H9 (cell line): ENCODE data around the gene RPP30. TPM values are rescaled to one million over a fixed set of nuclear protein-coding genes. Genes with fewer than 3 reads are reported as not detected.

Experiments used
- DNase-seq: peaks from one replicate; pipeline ENCODE4 v3.0.0-alpha.2; 2017
- H2AFZ ChIP-seq: one replicate; pipeline ENCODE4 v1.6.1; 2013; ENCODE audit warnings: mild to moderate bottlenecking, low read length, control low read depth, moderate library complexity
- H2AK5ac ChIP-seq: 2 replicates; pipeline ENCODE4 v1.6.1; 2013; ENCODE audit warnings: low read length, control low read depth, mixed read lengths; ENCODE audit not compliant: insufficient read length
- H2BK120ac ChIP-seq: one replicate; pipeline ENCODE4 v1.6.1; 2013; ENCODE audit warnings: low read depth, mild to moderate bottlenecking, low read length, control low read depth, inconsistent platforms; ENCODE audit not compliant: poor library complexity, severe bottlenecking
- H2BK12ac ChIP-seq: 2 replicates; pipeline ENCODE4 v1.6.1; 2013; ENCODE audit warnings: low read length, control low read depth, mixed read lengths, low read depth; ENCODE audit not compliant: insufficient read length
- H2BK15ac ChIP-seq: 2 replicates; pipeline ENCODE4 v1.6.1; 2013; ENCODE audit warnings: low read depth, low read length, control low read depth
- H2BK20ac ChIP-seq: one replicate; pipeline ENCODE4 v1.6.1; 2013; ENCODE audit warnings: low read depth, mild to moderate bottlenecking, low read length, control low read depth, inconsistent platforms; ENCODE audit not compliant: poor library complexity, severe bottlenecking
- H2BK5ac ChIP-seq: 2 replicates; pipeline ENCODE4 v1.6.1; 2013; ENCODE audit warnings: low read length, control low read depth, mixed read lengths; ENCODE audit not compliant: insufficient read length
- H3K14ac ChIP-seq: 2 replicates; pipeline ENCODE4 v1.6.1; 2013; ENCODE audit warnings: low read length, control low read depth; ENCODE audit not compliant: insufficient read depth
- H3K18ac ChIP-seq: 2 replicates; pipeline ENCODE4 v1.6.1; 2013; ENCODE audit warnings: low read depth, mild to moderate bottlenecking, mixed read lengths, low read length, control low read depth; ENCODE audit not compliant: insufficient read length
- H3K23ac ChIP-seq: 2 replicates; pipeline ENCODE4 v1.6.1; 2013; ENCODE audit warnings: low read length, control low read depth, mixed read lengths, low read depth; ENCODE audit not compliant: insufficient read length
- H3K23me2 ChIP-seq: 2 replicates; pipeline ENCODE4 v1.6.1; 2013; ENCODE audit warnings: low read depth, mild to moderate bottlenecking, mixed read lengths, low read length, control low read depth; ENCODE audit not compliant: insufficient read length, poor library complexity, severe bottlenecking
- H3K27ac ChIP-seq: 2 replicates; pipeline ENCODE4 v1.5.1; 2013; ENCODE audit warnings: low read length, control low read depth, mixed read lengths, low read depth; ENCODE audit not compliant: insufficient read length
- H3K27me3 ChIP-seq: 2 replicates; pipeline ENCODE4 v1.6.1; 2013; ENCODE audit warnings: low read length, control low read depth, inconsistent platforms; ENCODE audit not compliant: insufficient read depth
- H3K4ac ChIP-seq: 2 replicates; pipeline ENCODE4 v1.6.1; 2013; ENCODE audit warnings: low read depth, mild to moderate bottlenecking, control low read depth, inconsistent platforms, low read length, moderate library complexity
- H3K4me1 ChIP-seq: 2 replicates; pipeline ENCODE4 v1.6.1; 2013; ENCODE audit warnings: low read length, control low read depth, inconsistent platforms; ENCODE audit not compliant: insufficient read depth
- H3K4me2 ChIP-seq: 2 replicates; pipeline ENCODE4 v1.6.1; 2013; ENCODE audit warnings: low read length, control low read depth, mixed read lengths; ENCODE audit not compliant: insufficient read length, insufficient read depth
- H3K56ac ChIP-seq: 2 replicates; pipeline ENCODE4 v1.6.1; 2013; ENCODE audit warnings: low read depth, mild to moderate bottlenecking, mixed read lengths, low read length, control low read depth; ENCODE audit not compliant: insufficient read length
- H3K79me1 ChIP-seq: 2 replicates; pipeline ENCODE4 v1.6.1; 2013; ENCODE audit warnings: low read depth, mild to moderate bottlenecking, moderate library complexity, low read length, control low read depth, inconsistent platforms; ENCODE audit not compliant: insufficient read depth, poor library complexity, severe bottlenecking
- H3K79me2 ChIP-seq: 2 replicates; pipeline ENCODE4 v1.6.1; 2013; ENCODE audit warnings: low read length, control low read depth, inconsistent platforms; ENCODE audit not compliant: insufficient read depth
- H3K9ac ChIP-seq: 2 replicates; pipeline ENCODE4 v1.6.1; 2013; ENCODE audit warnings: low read length, control low read depth, mixed read lengths; ENCODE audit not compliant: insufficient read length; ENCODE audit errors: extremely low read depth
- H3K9me3 ChIP-seq: one replicate; pipeline ENCODE4 v1.6.1; 2013; ENCODE audit warnings: low read depth, low read length, inconsistent platforms; ENCODE audit not compliant: control insufficient read depth
- H3T11ph ChIP-seq: one replicate; pipeline ENCODE4 v1.6.1; 2013; ENCODE audit warnings: mild to moderate bottlenecking, low read length, control low read depth, inconsistent platforms
- H4K20me1 ChIP-seq: one replicate; pipeline ENCODE4 v1.6.1; 2013; ENCODE audit not compliant: control insufficient read depth, insufficient read length, insufficient read depth
- H4K5ac ChIP-seq: 2 replicates; pipeline ENCODE4 v1.6.1; 2013; ENCODE audit warnings: low read depth, mild to moderate bottlenecking, mixed read lengths, low read length, control low read depth; ENCODE audit not compliant: insufficient read length
- H4K8ac ChIP-seq: replicated peaks from 2 replicates; pipeline ENCODE4 v1.6.1; 2013; ENCODE audit warnings: low read length, control low read depth, mixed read lengths, low read depth; ENCODE audit not compliant: insufficient read length
- H4K91ac ChIP-seq: 2 replicates; pipeline ENCODE4 v1.6.1; 2013; ENCODE audit warnings: low read depth, mild to moderate bottlenecking, moderate library complexity, mixed read lengths, low read length, control low read depth; ENCODE audit not compliant: insufficient read length
- H3K27ac Mint-ChIP-seq, 3 experiments: 2 replicates in 2 of 3; 3 replicates in 1 of 3; pipeline ENCODE4 v1.8.0; 2020 to 2021; ENCODE audit warnings: mixed read lengths in 3 of 3, mild to moderate bottlenecking in 1 of 3, moderate library complexity in 1 of 3
- H3K27me3 Mint-ChIP-seq: 2 replicates; pipeline ENCODE4 v1.8.0; 2021; ENCODE audit warnings: low read depth, mild to moderate bottlenecking, moderate library complexity, mixed read lengths
- H3K36me3 Mint-ChIP-seq, 3 experiments: 2 replicates in 2 of 3; 3 replicates in 1 of 3; pipeline ENCODE4 v1.8.0; 2020 to 2021; ENCODE audit warnings: low read depth in 3 of 3, mixed read lengths in 3 of 3; ENCODE audit not compliant: insufficient read depth in 1 of 3
- H3K4me1 Mint-ChIP-seq, 2 experiments: 2 replicates each; pipeline ENCODE4 v1.8.0; 2020; ENCODE audit warnings: mixed read lengths in 2 of 2
- H3K4me3 Mint-ChIP-seq, 2 experiments: 2 replicates in 1 of 2; 3 replicates in 1 of 2; pipeline ENCODE4 v1.8.0; 2020 to 2021; ENCODE audit warnings: mild to moderate bottlenecking in 2 of 2, mixed read lengths in 2 of 2, moderate library complexity in 1 of 2
- H3K9me3 Mint-ChIP-seq, 2 experiments: 2 replicates in 1 of 2; 3 replicates in 1 of 2; pipeline ENCODE4 v1.8.0; 2020; ENCODE audit warnings: mild to moderate bottlenecking in 2 of 2, mixed read lengths in 2 of 2, moderate library complexity in 1 of 2
- CTCF ChIP-seq: fragments of 200-600 bp; sonication (generic); conservative IDR thresholded peaks from 3 replicates; pipeline ENCODE4 v1.8.0; 2021; ENCODE audit warnings: antibody characterized with exemption, mild to moderate bottlenecking
- WGBS: extraction: QIAGEN DNeasy Blood & Tissue Kit; methylation state at CpG from one replicate; pipeline ENCODE4 v1.1.7; 2013; ENCODE audit warnings: missing lambda C conversion rate, low lambda C conversion rate, mixed read lengths; ENCODE audit not compliant: insufficient read length; ENCODE audit errors: extremely low coverage; 5-methylcytosine and 5-hydroxymethylcytosine counted together
- total RNA-seq: library from RNA; stranded (reverse); gene quantifications from 2 replicates; pipeline ENCODE4 v1.2.1, GENCODE V29; 2021

RPP30 gene
- total RNA-seq, 1 experiment from 2014 or later: 77.7 TPM

DNA sequence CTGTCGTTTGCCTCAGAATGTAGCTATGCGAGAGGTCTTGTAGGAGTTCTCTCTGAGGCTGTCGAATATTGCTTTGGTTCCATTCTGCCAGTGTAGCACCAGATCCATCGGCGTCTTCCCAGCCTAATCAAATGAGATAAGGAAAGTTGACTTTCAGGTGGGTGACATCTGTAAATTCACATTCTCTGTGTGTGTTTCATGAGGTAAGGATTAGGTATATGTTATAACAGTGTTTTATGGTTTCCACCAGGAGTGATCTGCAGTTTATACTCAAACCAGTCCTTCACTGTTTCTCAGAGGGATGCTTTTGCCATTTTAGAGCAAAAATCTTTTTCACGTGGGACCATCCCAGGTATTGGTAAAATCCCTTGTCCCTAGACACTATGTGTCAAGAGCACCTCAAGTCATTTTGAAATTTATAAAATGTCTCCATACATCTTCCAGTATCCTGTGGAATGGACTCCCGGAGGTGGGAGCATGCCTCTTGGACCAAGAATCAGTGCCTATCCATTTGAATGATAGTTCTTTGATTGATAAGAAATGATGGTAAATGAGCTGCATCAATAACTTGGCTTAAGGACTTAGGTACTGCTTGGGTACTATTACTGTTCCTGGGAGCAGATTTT lies 41.2 kb downstream of the RPP30 start:
- DNase-seq: no peak
- H2BK15ac ChIP-seq: no peak overlapping the region
- no peak overlapping the region for H2BK12ac ChIP-seq
- Mint-ChIP-seq H3K27me3 (peaks cover 79% of the 10 kb centered on the region), H3K4me3 (no peak overlapping the region), H3K9me3 (peaks cover 0 to 5% of the 10 kb centered on the region in 2 experiments; a peak in 2 of 5 replicates), H3K4me1 (peaks cover 11 to 16% of the 10 kb centered on the region in 2 experiments), H3K36me3 (peaks cover 0 to 6% (median 0%) of the 10 kb centered on the region in 3 experiments; a peak in 1 of 7 replicates), H3K27ac (no peak overlapping the region)
- TF ChIP-seq CTCF: no peak
- H4K8ac ChIP-seq: no peak overlapping the region
- H4K91ac ChIP-seq: no peak overlapping the region
- no peak overlapping the region for H2AK5ac ChIP-seq
- H3K79me1 ChIP-seq: no peaks in the 10 kb centered on the region
- peaks cover 35% of the 10 kb centered on the region; the same call in 1 of the 2 replicates for H3K27me3 ChIP-seq
- H3K9me3 ChIP-seq: no peaks in the 10 kb centered on the region
- H3K56ac ChIP-seq: no peak overlapping the region
- H3K18ac ChIP-seq: no peak overlapping the region
- H4K20me1 ChIP-seq: no peaks in the 10 kb centered on the region
- WGBS: no CpG with 5 or more reads among the region's 7 CpGs
- H3K4me1 ChIP-seq: no peaks in the 10 kb centered on the region
- no peak overlapping the region for H2AFZ ChIP-seq
- no peak overlapping the region for H3T11ph ChIP-seq
- H2BK120ac ChIP-seq: no peak overlapping the region
- H4K5ac ChIP-seq: no peak overlapping the region
- no peak overlapping the region for H3K9ac ChIP-seq
- no peak overlapping the region for H3K4me2 ChIP-seq
- H3K23me2 ChIP-seq: no peaks in the 10 kb centered on the region
- H3K79me2 ChIP-seq: no peaks in the 10 kb centered on the region
- H2BK20ac ChIP-seq: no peak overlapping the region
- H2BK5ac ChIP-seq: no peak overlapping the region
- H3K23ac ChIP-seq: no peak overlapping the region
- H3K14ac ChIP-seq: no peak overlapping the region
- H3K27ac ChIP-seq: no peak overlapping the region
- H3K4ac ChIP-seq: no peak overlapping the region
